Gastrocnemius medialis (tissue), 4 donors: Measurements from ENCODE around the gene CLDN6. TPM values are rescaled to one million over a fixed set of nuclear protein-coding genes. Genes with fewer than 3 reads are reported as not detected.

Source experiments
- ATAC-seq, 2 donors: fragments of 150-250 bp; one replicate each; pipeline ENCODE4 v1.9.1; 2016
- DNase-seq, 2 donors: peaks; one replicate each; pipeline ENCODE4 v3.0.0-alpha.2; 2019
- H3K27ac ChIP-seq, 4 donors: fragments of 200-600 bp; sonication (generic); 1 replicate in 1 of 4; 2 replicates in 3 of 4; pipeline ENCODE4 v1.5.1; 2016 to 2018; ENCODE audit warnings: mild to moderate bottlenecking in 2 of 4, moderate library complexity in 1 of 4
- H3K27me3 ChIP-seq, 3 donors: fragments of 200-600 bp; sonication (generic) in 2 of 3; 1 replicate in 1 of 3; 2 replicates in 2 of 3; pipeline versions ENCODE4 v1.5.1 to v1.6.0; 2016 to 2019; ENCODE audit warnings: mild to moderate bottlenecking in 1 of 3, moderate library complexity in 1 of 3
- H3K36me3 ChIP-seq, 2 donors: fragments of 200-600 bp; sonication (generic) in 1 of 2; one replicate each; pipeline ENCODE4 v1.5.1; 2017 to 2018
- H3K4me1 ChIP-seq, 2 donors: fragments of 200-600 bp; sonication (generic) in 1 of 2; one replicate each; pipeline ENCODE4 v1.5.1; 2016 to 2017; ENCODE audit warnings: mild to moderate bottlenecking in 2 of 2
- H3K4me3 ChIP-seq, 4 donors: fragments of 200-600 bp; sonication (generic) in 3 of 4; 1 replicate in 1 of 4; 2 replicates in 3 of 4; pipeline ENCODE4 v1.5.1; 2016 to 2019; ENCODE audit warnings: mild to moderate bottlenecking in 2 of 4
- H3K9me3 ChIP-seq, 3 donors: fragments of 200-600 bp; sonication (generic) in 2 of 3; 1 replicate in 1 of 3; 2 replicates in 2 of 3; pipeline ENCODE4 v1.5.1; 2016 to 2019
- POLR2A ChIP-seq, 2 donors: fragments of 450-650 bp; IDR thresholded peaks; one replicate each; pipeline ENCODE4 v1.6.1; 2017; ENCODE audit warnings: antibody characterized with exemption in 2 of 2, mild to moderate bottlenecking in 2 of 2, moderate library complexity in 2 of 2
- in situ Hi-C, 4 donors: fragments of 200-750 bp; cut with MboI; loops; one replicate each; pipeline versions ENCODE4 v1.15.0 to v1.8.0; 2017; ENCODE audit warnings: low sequenced_read_pairs in 4 of 4
- intact Hi-C: fragments of 100-400 bp; cut with DNase I; formaldehyde crosslinking; loops from one replicate; pipeline ENCODE4 v1.15.1; 2023; ENCODE audit warnings: low total_unique reads
- total RNA-seq, 4 donors: library from RNA; depleted of rRNA; stranded (reverse); fragments of >200 nt; gene quantifications; one replicate each; pipeline versions ENCODE4 v1.1.0 to v1.2.3, GENCODE V29; 2016
- TF ChIP-seq, protein P1 (sequence below), 5 experiments: fragments of 450-650 bp in 3 of 5; fragments of 200-600 bp in 2 of 5; sonication (generic) in 2 of 5; IDR thresholded peaks in 4 of 5; conservative IDR thresholded peaks in 1 of 5; 1 replicate in 4 of 5; 2 replicates in 1 of 5; pipeline ENCODE4 v1.5.1; 2016 to 2019; ENCODE audit warnings: antibody characterized with exemption in 5 of 5, mild to moderate bottlenecking in 3 of 5, moderate library complexity in 3 of 5

The CLDN6 gene
- total RNA-seq, 4 donors from 2014 or later: 0.55 TPM; not detected in 3

DNA sequence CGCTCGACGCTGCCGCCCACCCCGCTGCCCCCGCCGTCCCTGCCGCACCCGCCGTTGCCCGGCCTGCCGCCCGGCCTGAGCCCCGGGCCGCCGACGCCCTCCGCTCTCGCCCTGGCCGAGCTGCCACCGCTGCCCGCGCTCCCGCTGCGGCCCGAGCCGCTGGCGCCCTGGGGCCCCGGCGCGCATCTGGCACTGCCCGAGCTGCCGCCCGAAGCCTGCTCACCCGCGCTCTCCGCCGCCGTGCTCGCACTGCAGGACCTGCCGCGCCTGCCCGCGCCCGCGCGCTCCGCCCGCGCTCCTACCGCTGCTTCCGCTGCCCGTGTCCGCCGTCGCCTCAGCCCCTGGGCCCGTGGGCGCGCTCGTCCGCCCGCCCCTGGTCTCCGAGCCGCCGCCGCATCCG, 13.7 kb downstream of the CLDN6 start:
- intact Hi-C loops: loop anchor here (1.0 kb wide), 1 partner anchor 16 kb away; the partner anchor contains the start of gene TNFRSF12A
- peaks cover 0 to 2% (median 0%) of the 10 kb centered on the region in 3 donors for H3K27me3 ChIP-seq
- H3K4me3 ChIP-seq: peak overlapping the region in 1 of 4 donors; percentile 53
- no peaks in the 10 kb centered on the region for H3K9me3 ChIP-seq
- DNase-seq: no peak
- in situ Hi-C loops: no loop called here
- peaks cover 4 to 6% of the 10 kb centered on the region in 2 donors for H3K4me1 ChIP-seq
- peak; percentile 39 to 48 for ATAC-seq
- peak overlapping the region in 2 of 4 donors; percentile 35 to 46 for H3K27ac ChIP-seq
- TF ChIP-seq POLR2A (IDR thresholded peaks at IDR 0.05): no peak
- TF ChIP-seq, protein P1, sequence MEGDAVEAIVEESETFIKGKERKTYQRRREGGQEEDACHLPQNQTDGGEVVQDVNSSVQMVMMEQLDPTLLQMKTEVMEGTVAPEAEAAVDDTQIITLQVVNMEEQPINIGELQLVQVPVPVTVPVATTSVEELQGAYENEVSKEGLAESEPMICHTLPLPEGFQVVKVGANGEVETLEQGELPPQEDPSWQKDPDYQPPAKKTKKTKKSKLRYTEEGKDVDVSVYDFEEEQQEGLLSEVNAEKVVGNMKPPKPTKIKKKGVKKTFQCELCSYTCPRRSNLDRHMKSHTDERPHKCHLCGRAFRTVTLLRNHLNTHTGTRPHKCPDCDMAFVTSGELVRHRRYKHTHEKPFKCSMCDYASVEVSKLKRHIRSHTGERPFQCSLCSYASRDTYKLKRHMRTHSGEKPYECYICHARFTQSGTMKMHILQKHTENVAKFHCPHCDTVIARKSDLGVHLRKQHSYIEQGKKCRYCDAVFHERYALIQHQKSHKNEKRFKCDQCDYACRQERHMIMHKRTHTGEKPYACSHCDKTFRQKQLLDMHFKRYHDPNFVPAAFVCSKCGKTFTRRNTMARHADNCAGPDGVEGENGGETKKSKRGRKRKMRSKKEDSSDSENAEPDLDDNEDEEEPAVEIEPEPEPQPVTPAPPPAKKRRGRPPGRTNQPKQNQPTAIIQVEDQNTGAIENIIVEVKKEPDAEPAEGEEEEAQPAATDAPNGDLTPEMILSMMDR (IDR thresholded peaks at IDR 0.05 in 4 of 5, conservative IDR thresholded peaks at IDR 0.05 in 1 of 5): no peak
- H3K36me3 ChIP-seq: peaks cover 0 to 12% of the 10 kb centered on the region in 2 donors

DNA sequence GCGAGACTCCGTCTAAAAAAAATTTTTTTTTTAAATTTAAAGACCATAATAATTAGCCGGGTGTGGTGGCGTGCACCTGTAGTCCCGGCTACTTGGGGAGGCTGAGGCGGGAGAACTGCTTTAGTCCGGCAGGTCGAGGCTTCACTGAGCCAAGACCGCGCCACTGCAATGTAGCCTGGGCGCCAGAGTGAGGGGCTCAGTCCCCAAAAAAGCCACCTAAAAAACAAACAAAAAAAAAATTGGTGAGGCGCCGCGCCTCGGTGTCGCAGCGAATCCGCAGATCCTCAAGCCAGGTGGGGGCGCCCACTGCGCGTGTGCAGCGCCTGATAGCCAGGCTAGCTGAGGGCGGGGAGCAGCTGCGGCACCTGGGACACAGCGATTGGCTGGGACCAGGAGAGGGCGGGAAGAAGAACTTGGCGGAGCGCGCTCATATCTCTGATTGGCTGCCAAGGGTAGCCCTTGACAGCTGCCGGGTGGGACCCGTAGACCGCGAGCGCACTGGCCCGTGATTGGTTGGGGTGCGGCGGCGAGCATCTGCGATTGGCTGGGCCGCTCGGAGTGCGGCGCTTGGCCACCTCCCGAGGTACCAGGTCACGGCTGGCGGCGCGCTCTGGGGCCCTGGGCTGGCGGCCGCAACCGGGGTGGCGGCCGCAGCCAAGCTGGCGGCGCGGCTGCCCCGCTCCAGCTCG, 14.3 kb downstream of the CLDN6 start:
- peaks cover 0 to 2% (median 0%) of the 10 kb centered on the region in 3 donors for H3K27me3 ChIP-seq
- no peaks in the 10 kb centered on the region for H3K9me3 ChIP-seq
- peaks cover 0 to 12% of the 10 kb centered on the region in 2 donors for H3K36me3 ChIP-seq
- peak; percentile 98 to 99 for ATAC-seq
- peak overlapping the region in 3 of 4 donors; percentile 46 to 58 (median 49) for H3K27ac ChIP-seq
- H3K4me1 ChIP-seq: peaks cover 4 to 6% of the 10 kb centered on the region in 2 donors
- in situ Hi-C loops: no loop called here
- peak; percentile 97 to 98 for DNase-seq
- intact Hi-C loops: loop anchor here (1.0 kb wide), 2 partner anchors 17 to 25 kb away; partner anchors contain the start of gene TNFRSF12A
- peak; percentile 88 to 89 for TF ChIP-seq POLR2A (IDR thresholded peaks at IDR 0.05)
- TF ChIP-seq, protein P1 (IDR thresholded peaks at IDR 0.05 in 4 of 5, conservative IDR thresholded peaks at IDR 0.05 in 1 of 5): peak; percentile 22 to 69 (median 63)
- H3K4me3 ChIP-seq: peak overlapping the region in 3 of 4 donors; percentile 27 to 33 (median 28)

DNA sequence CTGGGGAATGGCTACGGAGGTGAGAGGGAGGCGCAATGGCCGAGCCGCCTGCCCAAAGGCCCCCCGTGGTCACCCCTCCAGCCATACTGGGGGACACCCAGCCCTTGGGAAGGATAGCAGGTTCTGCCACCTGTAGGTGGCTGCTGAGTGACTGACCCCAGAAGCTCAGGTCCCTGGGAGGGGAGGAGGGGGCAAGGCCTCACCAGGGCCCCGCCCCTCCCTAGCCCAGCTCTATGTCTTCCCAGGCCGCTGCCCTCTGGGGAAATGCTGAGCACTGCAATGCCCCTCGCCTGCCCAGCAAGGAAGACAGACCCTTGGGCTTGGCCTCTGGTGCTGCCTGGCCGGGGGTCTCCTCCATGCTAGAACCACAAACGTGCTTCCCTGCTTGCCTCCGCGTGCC, 16.7 kb downstream of the CLDN6 start:
- ATAC-seq: no peak
- in situ Hi-C loops (no loop called here), intact Hi-C loops (no loop called here)
- no peaks in the 10 kb centered on the region for H3K36me3 ChIP-seq
- DNase-seq: no peak
- no peak overlapping the region for H3K27ac ChIP-seq
- H3K4me1 ChIP-seq: peaks cover 4 to 6% of the 10 kb centered on the region in 2 donors
- H3K27me3 ChIP-seq: no peaks in the 10 kb centered on the region
- H3K9me3 ChIP-seq: no peaks in the 10 kb centered on the region
- H3K4me3 ChIP-seq: no peak overlapping the region
- TF ChIP-seq, protein P1 (IDR thresholded peaks at IDR 0.05 in 4 of 5, conservative IDR thresholded peaks at IDR 0.05 in 1 of 5): no peak
- TF ChIP-seq POLR2A (IDR thresholded peaks at IDR 0.05): no peak

DNA sequence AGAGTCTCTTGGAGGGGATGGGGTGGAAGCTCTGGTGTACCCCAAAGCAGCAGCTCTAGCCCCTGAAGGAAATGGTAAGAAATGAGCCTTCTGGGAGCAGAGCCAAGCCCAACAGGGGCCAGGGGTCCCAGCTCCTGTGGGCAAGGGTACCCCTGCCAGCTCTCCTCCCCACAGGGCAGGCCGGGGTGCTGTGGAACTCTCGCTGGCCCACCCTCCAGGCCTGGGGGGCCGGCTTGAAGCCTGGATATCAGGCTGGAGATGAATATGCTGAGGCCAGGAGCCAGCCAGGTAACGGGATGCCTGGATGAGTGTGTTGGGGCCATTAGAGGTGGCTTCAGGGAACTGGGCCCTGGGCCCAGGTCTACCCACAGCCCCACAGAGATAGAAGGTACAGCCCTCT, 17.4 kb downstream of the CLDN6 start:
- Histone ChIP-seq H3K4me3 (no peak overlapping the region), H3K4me1 (peaks cover 4 to 6% of the 10 kb centered on the region in 2 donors), H3K9me3 (no peaks in the 10 kb centered on the region), H3K27me3 (no peaks in the 10 kb centered on the region), H3K27ac (no peak overlapping the region), H3K36me3 (no peaks in the 10 kb centered on the region)
- in situ Hi-C loops: no loop called here
- no peak for ATAC-seq
- intact Hi-C loops: no loop called here
- no peak for TF ChIP-seq POLR2A (IDR thresholded peaks at IDR 0.05)
- TF ChIP-seq, protein P1 (IDR thresholded peaks at IDR 0.05 in 4 of 5, conservative IDR thresholded peaks at IDR 0.05 in 1 of 5): no peak
- no peak for DNase-seq
